HepG2 (cell line): ENCODE data around the gene ACSF3. TPM values are rescaled to one million over a fixed set of nuclear protein-coding genes. Genes with fewer than 3 reads are reported as not detected.

Source experiments
- REXO4 ChIP-seq: sonication (generic); formaldehyde crosslinking; IDR thresholded peaks from 2 replicates; pipeline ENCODE4 v1.8.0; 2022; ENCODE audit warnings: missing genetic modification reagents, mild to moderate bottlenecking, borderline replicate concordance
- ZBTB7B ChIP-seq: sonication (generic); formaldehyde crosslinking; IDR thresholded peaks from 2 replicates; pipeline ENCODE4 v1.4.0; 2020; ENCODE audit warnings: missing genetic modification reagents
- ZNF264 ChIP-seq: sonication (generic); formaldehyde crosslinking; IDR thresholded peaks from 2 replicates; pipeline ENCODE4 v1.4.0; 2020; ENCODE audit warnings: missing genetic modification reagents
- ZNF800 ChIP-seq: sonication (generic); formaldehyde crosslinking; IDR thresholded peaks from 2 replicates; pipeline ENCODE4 v1.4.0; 2020; ENCODE audit warnings: missing genetic modification reagents
- polyA plus RNA-seq, 8 experiments: library from polyadenylated mRNA; depleted of rRNA in 3 of 8; stranded (reverse) in 7 of 8; unstranded in 1 of 8; fragments of >200 nt; fragmentation: Illumina TruSeq in 4 of 8; extraction: Trizol in 4 of 8; gene quantifications; 2 replicates each; pipeline versions ENCODE4 v1.2.1 to v1.2.3, GENCODE V29; 2011 to 2016; ENCODE audit warnings: low read depth in 4 of 8, missing spikeins in 1 of 8, mixed read lengths in 1 of 8; ENCODE audit not compliant: insufficient read depth in 1 of 8
- total RNA-seq, 5 experiments: library from RNA; depleted of rRNA; stranded (reverse); fragments of >200 nt; fragmentation: Illumina TruSeq; extraction: Trizol; gene quantifications; 2 replicates each; pipeline ENCODE4 v1.2.3, GENCODE V29; 2016; ENCODE audit warnings: low read depth in 1 of 5
- TF ChIP-seq, protein P1 (sequence below): sonication (generic); formaldehyde crosslinking; IDR thresholded peaks from 2 replicates; pipeline ENCODE4 v1.4.0; 2020; ENCODE audit warnings: missing genetic modification reagents

Gene ACSF3
- total and polyA plus RNA-seq, 2 of the 13 experiments (the other 11 are each of a cell fraction or from before 2014, with no cell fraction given) = 14.9 to 30.6 TPM

DNA sequence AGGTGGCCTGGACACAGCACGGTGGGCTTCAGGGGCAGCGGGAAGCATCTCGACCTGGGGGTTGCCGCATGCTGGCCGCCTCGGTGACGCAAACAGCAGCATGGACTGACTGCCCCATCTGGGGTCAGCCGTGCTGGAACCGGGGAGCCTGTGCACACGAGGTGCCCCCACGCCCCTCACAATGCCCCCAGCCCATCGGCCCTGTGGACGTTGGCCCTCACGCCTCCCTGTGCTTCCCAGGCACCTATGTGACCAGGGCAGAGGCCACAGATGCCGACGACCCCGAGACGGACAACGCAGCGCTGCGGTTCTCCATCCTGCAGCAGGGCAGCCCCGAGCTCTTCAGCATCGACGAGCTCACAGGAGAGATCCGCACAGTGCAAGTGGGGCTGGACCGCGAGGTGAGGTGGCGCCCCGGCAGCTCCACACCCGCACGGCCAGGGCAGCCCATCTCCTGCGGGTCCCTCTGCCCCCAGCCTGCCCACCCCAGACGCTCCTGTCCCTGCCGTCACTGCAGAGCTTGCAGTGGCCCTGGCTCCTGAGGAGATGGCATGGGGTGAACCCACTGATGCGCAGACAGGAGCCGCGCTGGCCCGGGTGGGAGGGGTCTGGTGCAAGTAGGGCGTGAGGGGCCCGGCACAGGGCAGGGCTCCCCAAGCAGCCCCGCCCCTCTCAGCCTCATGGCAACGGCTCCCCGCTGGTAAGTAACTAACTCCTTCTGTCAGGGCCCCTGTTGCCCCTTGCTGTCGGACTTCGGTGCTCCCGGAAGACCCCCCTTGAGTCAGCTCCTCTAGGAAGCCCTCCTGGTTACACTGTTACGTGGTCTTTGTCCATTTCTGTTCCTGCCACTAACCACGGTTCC is 91.5 kb downstream of the ACSF3 start (continued):
- TF ChIP-seq ZNF264 (0 out of 2 replicates have a peak, but pooled peaks have one; percentile 30), REXO4 (CRISPR knock-in tag) (no peak), ZBTB7B (CRISPR knock-in tag) (no peak), ZNF800 (CRISPR knock-in tag) (peak; percentile 82; the same call in 1 of the 2 replicates)
- TF ChIP-seq, protein P1, sequence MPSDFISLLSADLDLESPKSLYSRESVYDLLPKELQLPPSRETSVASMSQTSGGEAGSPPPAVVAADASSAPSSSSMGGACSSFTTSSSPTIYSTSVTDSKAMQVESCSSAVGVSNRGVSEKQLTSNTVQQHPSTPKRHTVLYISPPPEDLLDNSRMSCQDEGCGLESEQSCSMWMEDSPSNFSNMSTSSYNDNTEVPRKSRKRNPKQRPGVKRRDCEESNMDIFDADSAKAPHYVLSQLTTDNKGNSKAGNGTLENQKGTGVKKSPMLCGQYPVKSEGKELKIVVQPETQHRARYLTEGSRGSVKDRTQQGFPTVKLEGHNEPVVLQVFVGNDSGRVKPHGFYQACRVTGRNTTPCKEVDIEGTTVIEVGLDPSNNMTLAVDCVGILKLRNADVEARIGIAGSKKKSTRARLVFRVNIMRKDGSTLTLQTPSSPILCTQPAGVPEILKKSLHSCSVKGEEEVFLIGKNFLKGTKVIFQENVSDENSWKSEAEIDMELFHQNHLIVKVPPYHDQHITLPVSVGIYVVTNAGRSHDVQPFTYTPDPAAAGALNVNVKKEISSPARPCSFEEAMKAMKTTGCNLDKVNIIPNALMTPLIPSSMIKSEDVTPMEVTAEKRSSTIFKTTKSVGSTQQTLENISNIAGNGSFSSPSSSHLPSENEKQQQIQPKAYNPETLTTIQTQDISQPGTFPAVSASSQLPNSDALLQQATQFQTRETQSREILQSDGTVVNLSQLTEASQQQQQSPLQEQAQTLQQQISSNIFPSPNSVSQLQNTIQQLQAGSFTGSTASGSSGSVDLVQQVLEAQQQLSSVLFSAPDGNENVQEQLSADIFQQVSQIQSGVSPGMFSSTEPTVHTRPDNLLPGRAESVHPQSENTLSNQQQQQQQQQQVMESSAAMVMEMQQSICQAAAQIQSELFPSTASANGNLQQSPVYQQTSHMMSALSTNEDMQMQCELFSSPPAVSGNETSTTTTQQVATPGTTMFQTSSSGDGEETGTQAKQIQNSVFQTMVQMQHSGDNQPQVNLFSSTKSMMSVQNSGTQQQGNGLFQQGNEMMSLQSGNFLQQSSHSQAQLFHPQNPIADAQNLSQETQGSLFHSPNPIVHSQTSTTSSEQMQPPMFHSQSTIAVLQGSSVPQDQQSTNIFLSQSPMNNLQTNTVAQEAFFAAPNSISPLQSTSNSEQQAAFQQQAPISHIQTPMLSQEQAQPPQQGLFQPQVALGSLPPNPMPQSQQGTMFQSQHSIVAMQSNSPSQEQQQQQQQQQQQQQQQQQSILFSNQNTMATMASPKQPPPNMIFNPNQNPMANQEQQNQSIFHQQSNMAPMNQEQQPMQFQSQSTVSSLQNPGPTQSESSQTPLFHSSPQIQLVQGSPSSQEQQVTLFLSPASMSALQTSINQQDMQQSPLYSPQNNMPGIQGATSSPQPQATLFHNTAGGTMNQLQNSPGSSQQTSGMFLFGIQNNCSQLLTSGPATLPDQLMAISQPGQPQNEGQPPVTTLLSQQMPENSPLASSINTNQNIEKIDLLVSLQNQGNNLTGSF (CRISPR knock-in tag) = no peak
